H9 (cell line): Measurements from ENCODE around the gene CYTH4. TPM values are rescaled to one million over a fixed set of nuclear protein-coding genes. Genes with fewer than 3 reads are reported as not detected.

Experiments
- DNase-seq: peaks from one replicate; pipeline ENCODE4 v3.0.0-alpha.2; 2017
- H2AFZ ChIP-seq: one replicate; pipeline ENCODE4 v1.6.1; 2013; ENCODE audit warnings: mild to moderate bottlenecking, low read length, control low read depth, moderate library complexity
- H2AK5ac ChIP-seq: 2 replicates; pipeline ENCODE4 v1.6.1; 2013; ENCODE audit warnings: low read length, control low read depth, mixed read lengths; ENCODE audit not compliant: insufficient read length
- H2BK120ac ChIP-seq: one replicate; pipeline ENCODE4 v1.6.1; 2013; ENCODE audit warnings: low read depth, mild to moderate bottlenecking, low read length, control low read depth, inconsistent platforms; ENCODE audit not compliant: poor library complexity, severe bottlenecking
- H2BK12ac ChIP-seq: 2 replicates; pipeline ENCODE4 v1.6.1; 2013; ENCODE audit warnings: low read length, control low read depth, mixed read lengths, low read depth; ENCODE audit not compliant: insufficient read length
- H2BK15ac ChIP-seq: 2 replicates; pipeline ENCODE4 v1.6.1; 2013; ENCODE audit warnings: low read depth, low read length, control low read depth
- H2BK20ac ChIP-seq: one replicate; pipeline ENCODE4 v1.6.1; 2013; ENCODE audit warnings: low read depth, mild to moderate bottlenecking, low read length, control low read depth, inconsistent platforms; ENCODE audit not compliant: poor library complexity, severe bottlenecking
- H2BK5ac ChIP-seq: 2 replicates; pipeline ENCODE4 v1.6.1; 2013; ENCODE audit warnings: low read length, control low read depth, mixed read lengths; ENCODE audit not compliant: insufficient read length
- H3K14ac ChIP-seq: 2 replicates; pipeline ENCODE4 v1.6.1; 2013; ENCODE audit warnings: low read length, control low read depth; ENCODE audit not compliant: insufficient read depth
- H3K18ac ChIP-seq: 2 replicates; pipeline ENCODE4 v1.6.1; 2013; ENCODE audit warnings: low read depth, mild to moderate bottlenecking, mixed read lengths, low read length, control low read depth; ENCODE audit not compliant: insufficient read length
- H3K23ac ChIP-seq: 2 replicates; pipeline ENCODE4 v1.6.1; 2013; ENCODE audit warnings: low read length, control low read depth, mixed read lengths, low read depth; ENCODE audit not compliant: insufficient read length
- H3K23me2 ChIP-seq: 2 replicates; pipeline ENCODE4 v1.6.1; 2013; ENCODE audit warnings: low read depth, mild to moderate bottlenecking, mixed read lengths, low read length, control low read depth; ENCODE audit not compliant: insufficient read length, poor library complexity, severe bottlenecking
- H3K27ac ChIP-seq: 2 replicates; pipeline ENCODE4 v1.5.1; 2013; ENCODE audit warnings: low read length, control low read depth, mixed read lengths, low read depth; ENCODE audit not compliant: insufficient read length
- H3K27me3 ChIP-seq: 2 replicates; pipeline ENCODE4 v1.6.1; 2013; ENCODE audit warnings: low read length, control low read depth, inconsistent platforms; ENCODE audit not compliant: insufficient read depth
- H3K4ac ChIP-seq: 2 replicates; pipeline ENCODE4 v1.6.1; 2013; ENCODE audit warnings: low read depth, mild to moderate bottlenecking, control low read depth, inconsistent platforms, low read length, moderate library complexity
- H3K4me1 ChIP-seq: 2 replicates; pipeline ENCODE4 v1.6.1; 2013; ENCODE audit warnings: low read length, control low read depth, inconsistent platforms; ENCODE audit not compliant: insufficient read depth
- H3K4me2 ChIP-seq: 2 replicates; pipeline ENCODE4 v1.6.1; 2013; ENCODE audit warnings: low read length, control low read depth, mixed read lengths; ENCODE audit not compliant: insufficient read length, insufficient read depth
- H3K56ac ChIP-seq: 2 replicates; pipeline ENCODE4 v1.6.1; 2013; ENCODE audit warnings: low read depth, mild to moderate bottlenecking, mixed read lengths, low read length, control low read depth; ENCODE audit not compliant: insufficient read length
- H3K79me1 ChIP-seq: 2 replicates; pipeline ENCODE4 v1.6.1; 2013; ENCODE audit warnings: low read depth, mild to moderate bottlenecking, moderate library complexity, low read length, control low read depth, inconsistent platforms; ENCODE audit not compliant: insufficient read depth, poor library complexity, severe bottlenecking
- H3K79me2 ChIP-seq: 2 replicates; pipeline ENCODE4 v1.6.1; 2013; ENCODE audit warnings: low read length, control low read depth, inconsistent platforms; ENCODE audit not compliant: insufficient read depth
- H3K9ac ChIP-seq: 2 replicates; pipeline ENCODE4 v1.6.1; 2013; ENCODE audit warnings: low read length, control low read depth, mixed read lengths; ENCODE audit not compliant: insufficient read length; ENCODE audit errors: extremely low read depth
- H3K9me3 ChIP-seq: one replicate; pipeline ENCODE4 v1.6.1; 2013; ENCODE audit warnings: low read depth, low read length, inconsistent platforms; ENCODE audit not compliant: control insufficient read depth
- H3T11ph ChIP-seq: one replicate; pipeline ENCODE4 v1.6.1; 2013; ENCODE audit warnings: mild to moderate bottlenecking, low read length, control low read depth, inconsistent platforms
- H4K20me1 ChIP-seq: one replicate; pipeline ENCODE4 v1.6.1; 2013; ENCODE audit not compliant: control insufficient read depth, insufficient read length, insufficient read depth
- H4K5ac ChIP-seq: 2 replicates; pipeline ENCODE4 v1.6.1; 2013; ENCODE audit warnings: low read depth, mild to moderate bottlenecking, mixed read lengths, low read length, control low read depth; ENCODE audit not compliant: insufficient read length
- H4K8ac ChIP-seq: replicated peaks from 2 replicates; pipeline ENCODE4 v1.6.1; 2013; ENCODE audit warnings: low read length, control low read depth, mixed read lengths, low read depth; ENCODE audit not compliant: insufficient read length
- H4K91ac ChIP-seq: 2 replicates; pipeline ENCODE4 v1.6.1; 2013; ENCODE audit warnings: low read depth, mild to moderate bottlenecking, moderate library complexity, mixed read lengths, low read length, control low read depth; ENCODE audit not compliant: insufficient read length
- H3K27ac Mint-ChIP-seq, 3 experiments: 2 replicates in 2 of 3; 3 replicates in 1 of 3; pipeline ENCODE4 v1.8.0; 2020 to 2021; ENCODE audit warnings: mixed read lengths in 3 of 3, mild to moderate bottlenecking in 1 of 3, moderate library complexity in 1 of 3
- H3K27me3 Mint-ChIP-seq: 2 replicates; pipeline ENCODE4 v1.8.0; 2021; ENCODE audit warnings: low read depth, mild to moderate bottlenecking, moderate library complexity, mixed read lengths
- H3K36me3 Mint-ChIP-seq, 3 experiments: 2 replicates in 2 of 3; 3 replicates in 1 of 3; pipeline ENCODE4 v1.8.0; 2020 to 2021; ENCODE audit warnings: low read depth in 3 of 3, mixed read lengths in 3 of 3; ENCODE audit not compliant: insufficient read depth in 1 of 3
- H3K4me1 Mint-ChIP-seq, 2 experiments: 2 replicates each; pipeline ENCODE4 v1.8.0; 2020; ENCODE audit warnings: mixed read lengths in 2 of 2
- H3K4me3 Mint-ChIP-seq, 2 experiments: 2 replicates in 1 of 2; 3 replicates in 1 of 2; pipeline ENCODE4 v1.8.0; 2020 to 2021; ENCODE audit warnings: mild to moderate bottlenecking in 2 of 2, mixed read lengths in 2 of 2, moderate library complexity in 1 of 2
- H3K9me3 Mint-ChIP-seq, 2 experiments: 2 replicates in 1 of 2; 3 replicates in 1 of 2; pipeline ENCODE4 v1.8.0; 2020; ENCODE audit warnings: mild to moderate bottlenecking in 2 of 2, mixed read lengths in 2 of 2, moderate library complexity in 1 of 2
- CTCF ChIP-seq: fragments of 200-600 bp; sonication (generic); conservative IDR thresholded peaks from 3 replicates; pipeline ENCODE4 v1.8.0; 2021; ENCODE audit warnings: antibody characterized with exemption, mild to moderate bottlenecking
- WGBS: extraction: QIAGEN DNeasy Blood & Tissue Kit; methylation state at CpG from one replicate; pipeline ENCODE4 v1.1.7; 2013; ENCODE audit warnings: missing lambda C conversion rate, low lambda C conversion rate, mixed read lengths; ENCODE audit not compliant: insufficient read length; ENCODE audit errors: extremely low coverage; 5-methylcytosine and 5-hydroxymethylcytosine counted together
- total RNA-seq: library from RNA; stranded (reverse); gene quantifications from 2 replicates; pipeline ENCODE4 v1.2.1, GENCODE V29; 2021

Gene CYTH4
- total RNA-seq, 1 experiment from 2014 or later, result not detected

DNA sequence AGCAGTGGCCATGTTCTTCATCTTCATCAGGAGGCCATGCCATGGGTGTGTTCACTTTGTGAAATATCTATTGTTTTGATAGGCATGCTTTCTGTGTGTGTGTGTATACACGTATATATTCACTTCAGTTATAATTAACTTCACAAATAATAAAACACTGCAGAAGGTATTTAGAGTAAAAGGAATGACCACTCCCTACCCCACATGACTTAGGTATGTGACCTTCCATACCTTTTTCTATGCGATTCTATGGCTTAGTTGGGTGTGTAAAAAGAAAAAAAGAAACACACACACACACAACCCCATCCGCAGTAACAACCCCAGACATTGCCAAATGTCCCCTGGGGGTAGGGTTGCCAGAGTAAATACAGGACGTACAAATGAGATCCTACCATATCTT is 72.0 kb downstream of the CYTH4 start:
- Histone ChIP-seq H3K18ac (no peak overlapping the region), H3K27ac (no peak overlapping the region), H3K79me1 (no peaks in the 10 kb centered on the region), H2BK5ac (no peak overlapping the region), H2BK120ac (no peak overlapping the region), H4K5ac (no peak overlapping the region), H2BK15ac (no peak overlapping the region), H3K56ac (no peak overlapping the region), H4K8ac (no peak overlapping the region), H3T11ph (no peak overlapping the region), H2AK5ac (no peak overlapping the region), H3K27me3 (no peaks in the 10 kb centered on the region), H3K79me2 (no peaks in the 10 kb centered on the region), H2BK20ac (no peak overlapping the region), H3K4ac (no peak overlapping the region), H3K23me2 (no peaks in the 10 kb centered on the region), H4K20me1 (no peaks in the 10 kb centered on the region), H2AFZ (no peak overlapping the region), H3K14ac (no peak overlapping the region), H2BK12ac (no peak overlapping the region), H3K4me1 (no peaks in the 10 kb centered on the region), H3K9me3 (no peaks in the 10 kb centered on the region), H3K4me2 (no peak overlapping the region), H3K9ac (no peak overlapping the region), H4K91ac (no peak overlapping the region), H3K23ac (no peak overlapping the region)
- Mint-ChIP-seq H3K4me3 (no peak overlapping the region), H3K36me3 (no peaks in the 10 kb centered on the region), H3K27me3 (peaks cover 36% of the 10 kb centered on the region), H3K4me1 (peaks cover 11 to 34% of the 10 kb centered on the region in 2 experiments), H3K27ac (no peak overlapping the region), H3K9me3 (no peaks in the 10 kb centered on the region; a peak in 1 of 5 replicates)
- TF ChIP-seq CTCF, result no peak
- WGBS, result no CpG with 5 or more reads among the region's 4 CpGs
- no peak for DNase-seq
